T-helper 1 cell (primary cell): ENCODE measurements around the gene NAXD.
"Not testable (repeated sequence)": the region's sequence is repeated elsewhere in the genome, so short reads cannot be mapped to it uniquely, and the experiment has no call there.

Experiments used
- DNase-seq, 5 donors: peaks; one replicate each; pipeline ENCODE4 v3.0.0-alpha.2; 2012 to 2020

The NAXD gene

DNA sequence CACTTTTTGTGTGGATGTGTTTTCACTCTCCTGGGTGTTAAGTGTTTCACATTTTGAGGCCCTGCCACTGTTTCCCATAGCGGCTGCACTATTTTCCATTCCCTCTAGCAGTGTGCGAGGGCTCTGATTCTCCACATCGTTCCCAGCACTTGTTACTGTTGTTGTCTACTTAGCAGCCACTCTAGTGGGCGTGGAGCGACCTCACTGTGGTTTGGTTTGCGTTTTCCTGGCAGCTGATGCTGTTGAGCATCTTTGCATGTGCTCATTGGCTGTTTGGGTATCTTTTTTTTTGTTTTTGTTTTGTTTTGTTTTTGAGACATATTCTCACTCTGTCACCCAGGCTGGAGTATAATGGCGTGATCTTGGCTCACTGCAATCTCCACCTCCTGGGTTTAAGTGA, 14.4 kb downstream of the NAXD start:
- DNase-seq: peak in 1 of 5 donors; percentile 62

DNA sequence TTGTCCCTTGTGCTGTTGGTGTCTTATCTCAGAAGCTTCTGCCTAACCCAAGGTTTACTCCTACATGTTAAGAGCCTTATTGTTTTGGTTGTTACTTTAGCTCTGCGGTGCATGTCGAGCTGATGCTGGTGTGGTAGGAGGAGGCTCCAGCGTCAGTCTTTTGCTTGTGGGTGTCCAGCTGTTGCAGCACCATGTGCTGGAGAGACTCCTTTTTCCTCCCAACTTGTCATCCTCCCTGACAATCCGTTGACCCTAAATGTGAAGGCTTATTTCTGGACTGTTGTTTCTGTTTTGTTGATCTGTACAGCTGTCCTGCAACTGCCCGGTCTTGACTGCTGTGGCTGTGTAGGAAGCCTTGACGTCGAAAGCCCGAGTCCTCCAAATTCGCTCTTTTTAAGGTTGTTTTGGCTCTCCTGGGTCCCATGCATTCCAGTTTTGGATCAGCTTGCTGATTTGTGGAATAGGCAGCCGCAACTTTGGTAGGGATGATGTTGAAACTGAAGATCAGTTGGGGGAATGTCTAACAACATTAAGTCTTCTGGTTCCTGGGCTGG, 15.3 kb downstream of the NAXD start:
- no peak for DNase-seq

DNA sequence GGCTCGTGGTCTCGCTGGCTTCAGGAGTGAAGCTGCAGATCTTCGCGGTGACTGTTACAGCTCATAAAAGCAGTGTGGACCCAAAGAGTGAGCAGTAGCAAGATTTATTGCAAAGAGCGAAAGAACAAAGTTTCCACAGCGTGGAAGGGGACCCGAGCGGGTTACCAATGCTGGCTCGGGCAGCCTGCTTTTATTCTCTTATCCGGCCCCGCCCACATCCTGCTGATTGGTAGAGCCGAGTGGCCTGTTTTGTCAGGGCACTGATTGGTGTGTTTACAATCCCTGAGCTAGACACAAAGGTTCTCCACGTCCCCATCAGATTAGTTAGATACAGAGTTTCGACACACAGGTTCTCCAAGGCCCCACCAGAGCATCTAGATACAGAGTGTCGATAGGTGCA, 16.9 kb downstream of the NAXD start:
- DNase-seq: not testable (repeated sequence)

DNA sequence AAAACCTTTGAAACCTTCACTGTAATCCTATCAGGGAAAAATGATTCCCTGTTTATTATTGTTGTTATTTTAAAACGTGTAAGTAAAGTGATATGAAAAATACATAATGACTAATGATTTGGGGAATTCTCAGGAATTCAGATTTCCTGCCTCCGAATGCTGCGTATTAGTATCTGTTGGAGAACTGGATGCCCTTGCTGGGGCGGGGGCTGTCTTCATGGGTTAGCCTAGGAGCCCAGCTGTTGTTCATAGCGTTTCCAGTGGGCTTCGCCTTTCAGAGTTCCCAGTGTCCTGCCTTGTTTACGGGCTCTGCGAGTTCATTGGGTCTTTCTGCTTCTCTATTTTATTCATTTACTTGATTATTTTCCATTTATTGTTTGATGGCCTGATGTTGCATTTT, 18.4 kb downstream of the NAXD start:
- DNase-seq: no peak

DNA sequence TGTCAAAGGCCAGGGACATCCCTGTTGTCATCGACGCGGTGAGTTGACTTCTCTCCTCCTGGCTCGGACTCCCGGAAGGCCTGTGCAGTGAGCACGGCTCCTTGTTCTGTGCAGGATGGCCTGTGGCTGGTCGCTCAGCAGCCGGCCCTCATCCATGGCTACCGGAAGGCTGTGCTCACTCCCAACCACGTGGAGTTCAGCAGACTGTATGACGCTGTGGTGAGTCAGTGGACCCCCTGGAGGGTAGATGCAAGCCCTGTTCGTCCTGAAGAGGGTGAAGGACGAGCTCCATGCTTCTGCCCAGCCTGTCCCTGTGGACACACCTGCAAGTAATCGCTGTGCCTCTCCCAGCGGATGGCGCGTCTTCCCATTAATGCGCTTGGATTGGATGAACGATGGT, 19.2 kb downstream of the NAXD start:
- no peak for DNase-seq

DNA sequence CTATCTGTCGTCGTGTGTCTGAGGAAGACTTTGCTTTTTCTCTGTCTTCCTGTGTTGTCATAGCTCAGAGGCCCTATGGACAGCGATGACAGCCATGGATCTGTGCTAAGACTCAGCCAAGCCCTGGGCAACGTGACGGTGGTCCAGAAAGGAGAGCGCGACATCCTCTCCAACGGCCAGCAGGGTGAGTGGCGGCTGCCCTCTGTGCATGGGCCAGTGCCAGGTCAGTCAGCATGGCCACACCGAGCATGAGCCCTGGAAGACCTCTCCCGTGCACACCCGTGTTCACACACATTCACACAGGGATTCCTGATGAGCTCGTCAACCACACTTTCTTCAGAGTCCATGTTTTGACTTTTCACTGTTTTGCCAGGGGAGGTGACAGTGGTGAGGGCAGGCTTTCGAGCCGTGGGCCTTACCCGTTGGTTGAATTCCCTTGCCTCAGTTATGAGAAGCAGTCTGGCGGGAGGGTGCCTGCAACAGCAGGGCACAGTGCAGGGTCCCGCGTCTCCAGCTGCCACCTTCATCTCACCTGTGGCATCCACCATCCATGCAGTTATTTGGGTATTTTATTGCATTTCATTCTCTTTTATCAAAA, 20.2 kb downstream of the NAXD start:
- no peak for DNase-seq

DNA sequence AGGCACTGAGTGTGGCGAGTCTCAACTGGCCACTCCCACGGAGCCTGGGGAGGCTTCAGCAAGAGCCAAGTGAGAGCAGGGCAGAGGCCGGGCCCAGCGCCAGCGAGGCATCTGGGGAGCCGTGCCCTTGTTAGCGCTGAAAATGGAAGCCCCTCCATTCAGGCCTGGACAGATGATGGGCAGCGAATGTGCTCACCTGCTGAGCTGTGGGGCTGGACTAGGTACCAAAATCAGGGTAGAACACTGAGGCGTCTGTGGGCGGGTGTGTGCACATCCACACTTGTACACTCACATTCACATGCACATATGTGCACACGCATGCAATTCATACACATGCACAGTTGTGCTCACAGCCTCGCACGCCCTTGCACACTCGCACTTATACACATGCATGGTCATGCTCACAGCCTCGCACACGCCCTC, 20.7 kb downstream of the NAXD start:
- no peak for DNase-seq

DNA sequence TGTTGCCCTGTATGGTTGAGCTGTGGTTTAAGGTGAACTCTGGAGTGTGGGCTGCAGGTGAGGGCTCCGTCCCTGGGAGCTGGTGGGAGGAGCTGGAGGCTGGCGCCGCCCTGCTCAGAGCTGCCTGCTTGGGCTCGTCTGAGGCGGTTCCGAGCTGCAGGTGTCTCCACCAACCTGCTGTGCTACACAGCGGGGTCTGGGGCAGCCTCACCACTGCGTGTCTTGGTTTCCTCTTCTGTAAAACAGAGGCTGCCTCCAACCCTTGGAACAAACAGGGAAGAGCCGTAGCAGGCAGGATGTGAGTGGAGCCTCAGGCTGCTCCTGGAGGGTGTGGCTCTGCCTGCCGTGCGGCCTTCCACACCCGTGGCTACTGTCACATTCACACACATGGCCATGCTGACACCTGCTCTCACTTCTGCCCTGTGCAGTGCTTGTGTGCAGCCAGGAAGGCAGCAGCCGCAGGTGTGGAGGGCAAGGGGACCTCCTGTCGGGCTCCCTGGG, 21.4 kb downstream of the NAXD start:
- no peak for DNase-seq

DNA sequence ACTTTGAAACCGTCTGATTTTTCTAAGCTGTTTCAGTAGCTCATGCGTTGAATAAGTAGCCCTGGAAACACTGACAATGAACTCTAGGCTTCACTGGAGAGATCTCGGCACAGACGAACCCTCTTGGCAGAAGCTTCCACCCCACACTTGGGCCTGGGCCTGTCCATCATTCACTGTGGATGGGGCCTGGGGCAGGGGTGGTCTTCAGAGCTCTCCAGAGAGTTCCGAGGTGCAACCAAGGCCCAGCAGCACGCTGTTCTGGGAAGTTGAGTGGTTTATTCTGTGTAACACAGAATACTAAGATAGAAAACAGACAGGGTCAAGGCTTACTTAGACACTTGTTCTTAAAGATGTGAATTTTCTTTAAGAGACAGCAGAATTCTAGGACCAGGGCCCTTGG, 21.9 kb downstream of the NAXD start:
- DNase-seq: no peak

DNA sequence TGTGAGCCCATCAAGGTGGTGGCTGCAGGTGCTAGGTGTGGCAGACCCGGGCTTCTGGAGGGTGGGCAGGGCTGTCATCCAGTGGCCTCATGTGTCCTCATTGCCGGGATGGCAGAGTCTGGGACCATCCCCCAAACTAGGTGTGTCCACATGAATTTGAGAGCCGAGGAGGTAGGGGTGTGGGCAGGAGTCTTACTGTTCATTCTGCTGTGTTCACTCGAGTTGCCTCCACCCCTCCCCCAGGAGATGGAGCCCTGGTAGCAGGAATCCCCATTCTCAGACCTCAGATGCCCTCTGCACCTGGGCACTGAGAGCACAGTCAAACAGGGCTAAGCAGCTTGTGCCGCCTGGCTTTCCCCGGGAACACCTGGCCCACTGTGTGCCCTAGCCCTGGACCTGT, 22.4 kb downstream of the NAXD start:
- no peak for DNase-seq

DNA sequence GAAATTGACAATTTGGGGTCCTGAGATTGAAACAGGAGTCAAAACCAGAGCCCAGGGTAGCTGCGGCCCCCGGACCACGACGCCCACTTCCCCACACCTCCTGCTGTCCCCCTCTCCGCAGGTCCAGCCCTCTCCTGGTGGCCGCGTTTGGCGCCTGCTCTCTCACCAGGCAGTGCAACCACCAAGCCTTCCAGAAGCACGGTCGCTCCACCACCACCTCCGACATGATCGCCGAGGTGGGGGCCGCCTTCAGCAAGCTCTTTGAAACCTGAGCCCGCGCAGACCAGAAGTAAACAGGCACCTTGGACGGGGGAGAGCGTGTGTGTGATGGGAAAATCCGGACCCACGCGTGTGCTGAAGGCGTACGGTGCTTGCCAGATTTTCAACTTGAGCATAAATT, 22.9 kb downstream of the NAXD start:
- DNase-seq: no peak

DNA sequence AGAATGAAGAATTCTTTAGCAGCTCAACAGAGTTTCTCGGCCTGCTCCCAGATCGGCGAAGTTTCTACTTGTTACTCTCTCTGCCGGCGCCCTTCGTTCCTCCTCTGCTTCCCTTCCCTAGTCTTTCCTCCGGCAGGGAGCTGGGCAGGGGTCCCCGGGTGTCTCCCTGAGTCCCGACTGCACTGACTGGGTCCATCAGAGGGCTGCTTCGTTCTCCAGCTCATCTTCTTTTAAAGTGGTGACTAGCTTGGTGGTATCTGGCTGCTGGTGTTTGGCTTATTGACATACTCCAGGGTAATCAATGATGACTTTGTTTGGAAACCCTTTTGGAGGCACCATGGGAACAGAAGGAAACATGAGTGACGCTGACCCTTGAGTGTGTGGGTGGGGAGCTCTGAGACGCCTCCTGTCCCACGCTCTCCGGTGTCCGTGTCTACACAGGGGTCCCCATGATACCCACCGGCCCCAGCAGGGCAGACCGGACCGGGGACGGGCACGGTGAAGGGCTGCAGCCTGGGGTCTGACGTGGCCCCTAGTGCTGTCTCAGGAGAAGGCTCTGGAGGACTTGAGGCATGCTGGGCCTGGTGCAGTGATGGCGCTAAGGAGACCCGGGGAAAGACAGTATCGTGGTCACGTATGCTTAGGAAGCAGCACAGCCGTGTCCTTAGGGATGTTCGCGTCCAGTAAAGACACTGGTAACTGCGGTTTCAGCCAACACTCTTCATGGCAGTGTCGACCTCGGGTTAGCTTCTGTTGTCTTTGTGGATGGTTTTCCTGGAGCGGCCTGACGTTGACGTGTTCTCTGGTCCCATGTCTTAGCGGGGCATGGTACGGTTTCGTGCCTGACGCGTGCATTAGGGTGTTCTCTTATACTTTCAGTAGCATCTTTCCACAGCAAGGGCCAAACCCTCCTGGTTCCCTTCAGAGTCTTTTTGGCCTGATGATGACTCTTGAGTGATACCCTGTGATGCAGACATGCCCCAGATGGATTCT, 23.8 kb downstream of the NAXD start:
- no peak for DNase-seq

DNA sequence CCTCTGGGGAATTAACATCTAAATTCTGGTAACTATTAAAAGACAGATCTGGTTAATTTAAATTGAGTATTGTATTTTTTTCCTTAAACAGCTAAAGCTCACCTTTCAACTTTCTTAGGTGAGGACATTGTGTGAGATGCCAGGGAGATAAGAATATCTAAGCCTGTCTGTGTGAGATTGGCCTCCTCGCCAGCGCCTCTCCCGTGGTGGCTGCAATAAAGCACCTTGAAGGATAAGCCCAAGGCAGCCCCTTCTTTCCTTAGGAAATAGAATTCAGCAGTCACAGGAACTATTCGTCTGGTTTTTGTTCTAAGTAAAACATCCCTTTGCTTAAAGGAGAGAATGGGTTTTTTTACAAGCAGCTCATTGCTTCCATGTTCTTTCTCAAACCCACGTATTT, 24.6 kb downstream of the NAXD start:
- no peak for DNase-seq

DNA sequence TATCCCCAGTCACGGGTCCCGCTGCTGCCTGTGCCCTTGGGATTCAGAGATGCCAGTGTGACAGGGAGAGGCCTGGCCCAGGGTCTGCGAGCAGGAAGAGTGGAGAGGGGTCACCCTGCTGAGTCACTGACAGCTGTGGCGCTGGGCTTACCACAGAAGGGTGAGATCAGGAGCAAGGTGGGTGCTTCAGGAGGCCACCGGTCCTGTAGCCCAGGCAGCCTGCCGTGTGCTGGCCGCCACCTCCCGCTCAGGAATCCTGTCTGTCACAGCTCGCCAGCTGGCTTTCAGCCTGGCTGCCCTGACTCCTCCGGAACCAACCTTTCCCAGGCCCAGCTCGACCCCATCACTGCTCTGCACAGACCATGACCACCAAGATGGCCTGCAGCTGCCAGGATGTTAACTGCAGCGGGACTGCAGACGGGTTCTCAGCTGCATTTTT, 25.3 kb downstream of the NAXD start:
- no peak for DNase-seq

DNA sequence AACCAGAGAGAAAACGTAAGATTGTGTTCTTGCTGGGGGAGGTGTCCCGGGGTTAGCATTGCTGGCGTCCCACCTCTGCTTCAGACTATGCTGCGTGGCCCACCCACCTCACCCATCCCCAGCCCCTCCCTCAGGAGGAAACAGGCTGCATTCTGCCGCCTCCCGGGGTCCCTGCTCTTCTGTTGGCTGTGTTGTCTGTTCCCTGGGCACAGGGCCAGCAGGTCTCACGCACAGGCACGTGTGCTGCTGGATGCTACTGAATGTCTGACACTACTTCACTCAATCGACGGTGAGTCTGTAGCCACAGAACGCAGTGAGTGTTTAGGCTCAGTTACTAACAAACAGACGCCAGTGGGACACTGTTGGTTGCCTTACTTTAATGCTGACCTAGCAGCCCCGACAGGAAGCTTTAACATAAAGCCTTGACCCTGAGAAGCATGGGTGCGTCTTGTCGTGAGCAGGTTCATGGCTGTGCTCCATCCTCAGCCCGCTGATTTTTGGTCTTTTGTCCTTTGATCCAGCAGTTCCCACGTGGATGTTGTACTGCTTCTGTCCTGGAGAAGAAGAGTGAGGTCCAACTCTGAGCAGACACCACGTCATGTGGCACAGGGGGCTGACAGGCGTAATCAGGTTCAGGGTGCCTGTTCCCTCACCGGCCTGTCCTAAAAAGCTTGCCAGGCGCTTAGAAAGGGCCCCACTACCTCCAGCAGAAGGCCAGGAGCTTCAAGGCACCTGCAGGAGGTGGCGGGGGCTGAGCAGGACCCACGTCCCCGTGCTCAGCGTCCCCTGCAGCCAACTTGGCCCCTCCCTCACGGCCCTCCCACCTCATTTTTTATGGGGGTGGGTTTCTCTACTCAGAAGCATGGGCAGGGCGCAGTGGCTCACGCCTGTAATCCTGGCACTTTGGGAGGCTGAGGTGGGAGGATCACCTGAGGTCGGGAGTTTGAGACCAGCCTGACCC, 26.0 kb downstream of the NAXD start:
- DNase-seq: no peak

DNA sequence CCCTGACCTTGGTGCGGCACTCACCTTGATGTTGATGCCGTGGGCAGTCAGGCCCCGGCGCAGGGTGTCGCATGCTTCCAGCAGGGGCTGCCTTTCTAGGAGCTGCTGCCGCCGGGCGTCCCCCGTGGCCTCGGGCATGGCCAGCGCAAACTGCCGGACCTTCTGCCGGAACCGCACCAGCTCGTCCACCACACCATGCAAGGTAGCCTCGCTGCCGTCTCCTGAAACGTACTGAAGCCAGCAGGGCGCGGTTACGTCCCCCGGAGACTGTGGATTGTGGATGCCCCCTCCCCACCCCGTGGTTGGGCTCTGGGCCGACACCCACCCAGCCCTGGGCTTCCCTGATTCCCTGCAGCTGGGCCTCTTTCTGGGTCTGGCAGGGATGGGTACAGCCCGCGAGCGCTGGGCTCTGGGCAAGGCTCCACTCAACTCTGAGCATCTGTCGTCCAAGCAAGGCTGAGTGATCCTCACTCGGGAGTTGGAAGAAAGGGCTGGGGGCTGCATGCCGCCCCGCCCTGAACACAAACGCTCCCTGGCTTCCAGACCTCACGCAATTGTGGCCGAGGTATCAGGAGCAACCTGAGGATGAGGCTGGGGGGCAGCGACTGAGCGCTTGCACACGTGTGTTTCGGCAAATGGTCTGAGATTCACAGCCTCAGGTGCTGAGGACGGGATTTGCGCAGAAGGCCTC, 27.1 kb downstream of the NAXD start:
- no peak for DNase-seq

DNA sequence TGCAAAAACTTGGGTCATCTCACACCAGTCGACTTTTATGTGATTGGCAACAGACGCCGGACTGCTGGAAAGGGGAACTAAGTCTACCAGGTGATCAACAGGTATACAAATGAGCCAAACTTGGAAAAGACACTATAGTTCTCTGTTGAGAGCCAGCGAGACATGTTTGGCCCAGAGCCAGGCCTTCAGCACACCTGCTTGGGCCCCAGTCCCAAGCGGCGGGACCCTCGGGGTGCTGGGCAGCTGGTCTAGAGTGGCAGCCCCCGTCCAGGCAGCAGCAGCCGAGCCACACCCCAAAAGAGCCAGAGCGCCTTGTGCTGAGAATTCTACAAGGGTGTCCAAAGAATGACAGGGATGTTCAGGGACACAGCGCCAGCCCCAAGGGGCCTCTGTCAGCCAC, 28.0 kb downstream of the NAXD start:
- no peak for DNase-seq

DNA sequence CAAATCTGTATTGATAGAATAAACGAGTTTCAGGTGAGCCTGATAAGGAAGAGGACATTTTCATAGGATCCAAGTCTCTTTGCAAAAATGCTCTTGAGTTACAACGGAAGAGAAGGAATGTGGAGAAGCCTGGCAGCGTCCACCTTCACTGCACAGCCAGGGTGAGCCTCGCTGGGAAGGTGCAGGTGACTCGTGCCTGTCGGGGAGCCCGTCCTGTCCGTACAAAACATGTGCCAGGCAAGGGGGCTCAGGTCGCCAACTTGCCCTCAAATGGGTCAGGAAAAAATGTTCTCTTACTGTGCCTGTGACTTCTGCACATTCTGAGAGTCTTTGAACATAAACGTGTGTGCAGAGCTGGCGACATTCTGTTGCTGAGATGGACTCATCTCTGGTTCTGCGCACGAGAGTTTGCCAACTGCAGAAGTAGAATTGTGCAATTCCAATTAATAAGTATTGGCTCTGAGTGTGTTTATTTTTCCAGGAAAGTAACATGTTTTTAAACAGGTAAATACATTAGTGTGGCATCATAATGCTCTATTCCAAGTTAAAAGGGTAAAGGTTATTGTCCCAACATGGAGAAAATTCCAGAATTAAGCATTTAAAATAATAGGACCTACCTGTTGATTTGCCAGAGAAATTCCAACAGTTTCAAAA, 28.6 kb downstream of the NAXD start:
- DNase-seq: no peak

DNA sequence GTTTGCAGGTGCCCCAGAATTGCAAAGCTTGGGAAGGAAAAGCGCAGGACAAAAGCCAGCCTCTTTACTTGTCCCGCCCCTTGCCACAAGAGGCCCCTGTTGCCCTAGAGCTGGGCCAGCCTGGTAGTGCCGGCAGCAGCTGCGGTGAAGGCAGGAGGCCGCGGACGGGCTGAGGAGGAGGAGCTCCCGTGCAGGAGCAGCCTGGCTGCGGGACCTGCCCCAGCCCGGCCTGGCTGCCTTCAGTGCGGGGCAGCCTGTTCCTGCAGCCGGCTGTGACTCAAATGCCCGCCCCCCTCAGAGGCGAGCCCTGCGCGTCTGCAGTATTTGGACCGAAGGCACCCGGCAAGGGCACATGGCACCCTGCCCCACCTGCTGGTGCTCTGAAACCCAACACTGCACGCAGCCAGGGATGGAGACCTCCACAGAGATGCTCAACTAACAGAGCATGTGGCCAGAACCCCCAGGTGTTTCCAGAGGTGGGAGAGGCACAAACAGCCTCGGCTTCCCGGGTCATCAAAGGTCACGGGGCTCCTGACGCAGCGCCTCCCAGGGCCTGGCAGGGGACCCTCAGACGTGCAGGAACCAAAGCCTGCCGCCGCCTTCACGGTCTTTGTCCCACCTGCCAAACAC, 29.7 kb downstream of the NAXD start:
- DNase-seq: peak in 2 of 5 donors; percentile 41 to 60

DNA sequence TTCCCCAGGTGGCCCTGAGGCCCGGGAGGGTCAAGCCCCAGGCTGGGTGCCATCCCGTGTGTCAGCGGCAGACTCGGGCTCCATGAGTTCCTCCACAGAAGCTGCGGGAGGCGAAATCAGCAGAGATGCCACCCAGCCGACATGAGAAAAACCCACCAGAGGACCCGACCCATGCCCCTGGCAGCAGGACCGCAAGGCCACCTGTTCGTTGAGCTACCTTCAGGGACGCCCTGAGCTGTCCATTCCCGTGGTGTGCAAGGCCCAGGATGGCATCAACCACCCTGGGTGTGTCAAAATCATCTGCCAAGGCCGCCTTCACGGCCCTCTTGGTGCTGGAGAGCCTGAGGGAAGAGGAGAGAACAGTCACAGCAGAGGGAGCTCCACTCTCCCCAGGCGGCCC, 30.4 kb downstream of the NAXD start:
- no peak for DNase-seq
